ENCODE data around the gene TNFRSF8. TPM values are rescaled to one million over a fixed set of nuclear protein-coding genes. Genes with fewer than 3 reads are reported as not detected.

TNFRSF8 gene
- total and polyA plus RNA-seq, 8 donors, result 0.11 to 2.8 (median 0.21) TPM

DNA sequence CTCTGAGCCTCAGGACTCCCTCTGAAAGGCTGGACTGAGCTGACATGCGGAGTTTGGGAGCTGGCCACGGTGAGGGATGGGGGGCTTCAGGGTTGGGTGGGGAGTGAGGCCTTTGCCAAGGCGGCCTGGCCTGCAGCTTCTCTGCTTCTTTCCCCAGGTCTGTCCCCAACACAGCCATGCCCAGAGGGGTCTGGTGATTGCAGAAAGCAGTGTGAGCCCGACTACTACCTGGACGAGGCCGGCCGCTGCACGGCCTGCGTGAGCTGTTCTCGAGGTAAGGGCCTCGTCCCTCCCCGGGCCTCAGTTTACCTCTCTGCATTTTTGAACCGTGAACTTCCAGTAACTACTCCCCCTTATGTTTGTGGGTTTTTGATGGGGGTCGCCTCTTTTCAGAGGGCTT, 48.6 kb downstream of the TNFRSF8 start:
- ATAC-seq (no peak), DNase-seq (peak in 1 of 4 donors; percentile 49)
- TF ChIP-seq CTCF (IDR thresholded peaks at IDR 0.05), result no peak
- H3K4me1 ChIP-seq, result no peaks in the 10 kb centered on the region
- H3K4me3 ChIP-seq, result no peak overlapping the region
- peaks cover 0 to 6% of the 10 kb centered on the region in 2 donors for H3K27me3 ChIP-seq
- intact Hi-C loops (cut with DNase I), result no loop called here
- H3K36me3 ChIP-seq, result no peaks in the 10 kb centered on the region
- H3K27ac ChIP-seq, result no peak overlapping the region
- H3K9me3 ChIP-seq, result no peaks in the 10 kb centered on the region

DNA sequence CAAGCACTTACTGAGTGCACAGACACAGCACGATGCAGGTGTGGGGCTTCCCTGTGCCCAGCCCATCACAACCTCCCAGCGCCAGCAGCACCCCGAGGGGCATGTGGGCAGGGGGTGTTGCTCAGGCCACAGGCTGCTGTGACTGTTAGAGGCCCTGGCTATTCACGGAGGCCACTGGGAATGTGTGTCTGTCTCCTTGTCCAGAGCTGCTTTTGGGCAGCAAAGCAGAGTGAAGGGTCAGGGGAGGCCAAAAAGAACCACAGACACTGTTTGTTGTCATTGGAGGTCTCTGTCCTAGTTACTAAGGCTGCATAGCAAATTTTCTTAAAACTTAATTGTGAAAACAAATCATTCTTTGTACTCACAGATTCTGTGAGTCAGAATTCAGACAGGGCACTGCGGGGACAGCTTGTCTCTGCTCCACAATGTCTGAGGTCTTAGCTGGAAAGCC, 49.6 kb downstream of the TNFRSF8 start:
- Histone ChIP-seq H3K36me3 (no peaks in the 10 kb centered on the region), H3K27me3 (no peaks in the 10 kb centered on the region), H3K27ac (no peak overlapping the region), H3K4me1 (no peaks in the 10 kb centered on the region), H3K4me3 (no peak overlapping the region), H3K9me3 (no peaks in the 10 kb centered on the region)
- no peak for TF ChIP-seq CTCF (IDR thresholded peaks at IDR 0.05)
- ATAC-seq, result peak; percentile 33
- peak in 1 of 4 donors; percentile 54 for DNase-seq
- intact Hi-C loops (cut with DNase I), result no loop called here

DNA sequence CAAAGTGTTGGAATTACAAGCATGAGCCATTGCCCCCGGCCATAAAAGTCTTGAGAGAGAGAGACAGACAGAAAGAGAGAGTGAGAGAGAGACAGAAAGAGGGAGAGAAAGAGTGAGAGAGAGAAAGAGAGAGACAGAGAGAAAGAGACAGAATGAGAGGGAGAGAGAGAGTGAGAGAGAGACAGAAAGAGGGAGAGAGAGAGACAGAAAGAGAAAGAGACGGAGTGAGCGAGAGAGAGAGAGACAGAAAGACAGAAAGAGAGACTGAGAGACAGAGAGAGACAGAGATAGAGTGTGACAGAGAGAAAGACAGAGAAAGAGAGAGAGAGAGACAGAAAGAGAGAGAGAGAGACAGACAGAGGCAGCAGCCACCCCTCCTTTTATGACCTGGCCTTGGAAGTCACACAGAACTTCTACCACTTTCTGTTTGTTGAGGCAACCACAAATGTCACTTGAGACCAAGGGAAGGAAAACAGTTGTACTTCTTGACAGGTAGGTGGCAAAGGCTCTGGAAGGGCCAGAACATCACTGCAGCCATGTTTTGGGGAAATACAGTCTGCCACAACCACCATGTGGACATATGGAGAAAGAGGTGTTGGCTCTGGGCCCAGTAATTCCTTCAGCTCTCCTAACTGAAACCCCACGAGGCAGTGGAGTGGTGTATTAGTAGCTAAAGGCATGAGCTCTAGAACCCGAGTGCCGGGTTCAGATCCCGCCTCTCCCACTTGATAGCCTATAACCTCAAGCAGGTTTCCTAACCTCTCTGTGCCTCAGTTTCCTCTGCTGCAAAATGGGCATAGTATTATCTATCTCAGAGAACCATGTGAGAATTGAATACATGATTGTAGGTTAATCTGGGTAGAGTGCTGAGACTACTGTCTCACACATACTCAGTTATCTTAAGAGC, 50.6 kb downstream of the TNFRSF8 start:
- Histone ChIP-seq H3K36me3 (no peaks in the 10 kb centered on the region), H3K4me3 (no peak overlapping the region), H3K27me3 (no peaks in the 10 kb centered on the region), H3K9me3 (no peaks in the 10 kb centered on the region), H3K4me1 (no peaks in the 10 kb centered on the region), H3K27ac (no peak overlapping the region)
- TF ChIP-seq CTCF (IDR thresholded peaks at IDR 0.05), result no peak
- peak; percentile 41 for ATAC-seq
- DNase-seq, result peak in 1 of 4 donors; percentile 33
- intact Hi-C loops (cut with DNase I), result no loop called here

DNA sequence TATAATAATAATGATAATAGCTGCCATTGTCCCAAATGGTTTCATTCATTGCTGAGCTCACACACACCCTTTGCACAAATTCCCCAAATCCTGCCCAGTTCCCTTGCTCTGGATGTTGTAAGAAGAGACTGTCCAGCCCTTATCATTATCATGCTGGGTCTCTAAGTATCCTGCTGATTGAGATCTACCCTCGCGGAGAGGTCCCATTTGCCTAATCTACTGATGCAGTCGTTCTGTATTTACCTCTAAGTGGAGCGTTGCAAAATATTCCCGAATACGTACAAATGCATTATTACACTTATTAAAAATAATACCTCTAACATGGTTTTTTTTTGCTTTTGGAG, 51.2 kb downstream of the TNFRSF8 start:
- Histone ChIP-seq H3K27ac (no peak overlapping the region), H3K36me3 (no peaks in the 10 kb centered on the region), H3K4me1 (no peaks in the 10 kb centered on the region), H3K9me3 (no peaks in the 10 kb centered on the region), H3K27me3 (no peaks in the 10 kb centered on the region), H3K4me3 (no peak overlapping the region)
- intact Hi-C loops (cut with DNase I), result no loop called here
- TF ChIP-seq CTCF (IDR thresholded peaks at IDR 0.05), result no peak
- ATAC-seq (no peak), DNase-seq (no peak)

GRCh38 chr1:12114916-12115315, 51.8 kb downstream of the TNFRSF8 start:
- DNase-seq, result peak in 1 of 4 donors; percentile 4
- Histone ChIP-seq H3K36me3 (no peaks in the 10 kb centered on the region), H3K9me3 (no peaks in the 10 kb centered on the region), H3K4me1 (no peaks in the 10 kb centered on the region), H3K27ac (no peak overlapping the region), H3K27me3 (no peaks in the 10 kb centered on the region), H3K4me3 (no peak overlapping the region)
- intact Hi-C loops (cut with DNase I), result no loop called here
- no peak for TF ChIP-seq CTCF (IDR thresholded peaks at IDR 0.05)
- no peak for ATAC-seq
